HFF-Myc (cell line): Measurements from ENCODE around the gene RFPL4A.
A peak's percentile ranks its signal among the peaks of the same experiment; 100 is the strongest.

Experiments used
- DNase-seq: peaks from one replicate; pipeline ENCODE4 v3.0.0-alpha.2; 2011; ENCODE audit warnings: low read depth; ENCODE audit errors: extremely low read depth
- H3K4me3 ChIP-seq: replicated peaks from 2 replicates; pipeline ENCODE4 v1.5.1; 2011; ENCODE audit warnings: low read depth, mild to moderate bottlenecking, control low read depth, low read length
- CTCF ChIP-seq: IDR thresholded peaks from 2 replicates; pipeline ENCODE4 v1.5.1; 2012; ENCODE audit warnings: mild to moderate bottlenecking, low read depth, low read length, control low read depth; ENCODE audit errors: missing control alignments

The RFPL4A gene

GRCh38 chr19:55777528-55777927 is 18.6 kb downstream of the RFPL4A start:
- no peak overlapping the region for H3K4me3 ChIP-seq
- TF ChIP-seq CTCF: no peak
- no peak for DNase-seq

- DNase-seq: no peak
- TF ChIP-seq CTCF: no peak
- H3K4me3 ChIP-seq: no peak overlapping the region
Observed at GRCh38 chr19:55778331-55778730, 19.4 kb downstream of the RFPL4A start.

- DNase-seq: no peak
- no peak for TF ChIP-seq CTCF
- no peak overlapping the region for H3K4me3 ChIP-seq
Observed at GRCh38 chr19:55781112-55781511, 22.2 kb downstream of the RFPL4A start.

- DNase-seq: no peak
Observed at GRCh38 chr19:55795021-55795420, 36.1 kb downstream of the RFPL4A start.

GRCh38 chr19:55801416-55801815 is 42.5 kb downstream of the RFPL4A start:
- no peak overlapping the region for H3K4me3 ChIP-seq
- TF ChIP-seq CTCF: no peak
- DNase-seq: no peak

More at GRCh38 chr19:55795021-55795420, 36.1 kb downstream of the RFPL4A start:
- H3K4me3 ChIP-seq: no peak overlapping the region
- no peak for TF ChIP-seq CTCF

GRCh38 chr19:55802281-55802680 is 43.4 kb downstream of the RFPL4A start:
- no peak for DNase-seq
- no peak for TF ChIP-seq CTCF
- no peak overlapping the region for H3K4me3 ChIP-seq

GRCh38 chr19:55809381-55810058 is 50.6 kb downstream of the RFPL4A start:
- peak; percentile 38 for TF ChIP-seq CTCF
- DNase-seq: peak; percentile 10
- H3K4me3 ChIP-seq: no peak overlapping the region
